H4 (cell line): ENCODE results near the gene HSF2. TPM values are rescaled to one million over a fixed set of nuclear protein-coding genes. Genes with fewer than 3 reads are reported as not detected.

Experiments used
- DNase-seq: peaks from one replicate; pipeline ENCODE4 v3.0.0-alpha.2; 2015; ENCODE audit warnings: low spot score
- total RNA-seq: library from RNA; depleted of rRNA; stranded (reverse); fragments of >200 nt; shearing (Covaris generic); gene quantifications from 2 replicates; pipeline ENCODE4 v1.2.3, GENCODE V29; 2014; rRNA removed

Gene HSF2, protein sequence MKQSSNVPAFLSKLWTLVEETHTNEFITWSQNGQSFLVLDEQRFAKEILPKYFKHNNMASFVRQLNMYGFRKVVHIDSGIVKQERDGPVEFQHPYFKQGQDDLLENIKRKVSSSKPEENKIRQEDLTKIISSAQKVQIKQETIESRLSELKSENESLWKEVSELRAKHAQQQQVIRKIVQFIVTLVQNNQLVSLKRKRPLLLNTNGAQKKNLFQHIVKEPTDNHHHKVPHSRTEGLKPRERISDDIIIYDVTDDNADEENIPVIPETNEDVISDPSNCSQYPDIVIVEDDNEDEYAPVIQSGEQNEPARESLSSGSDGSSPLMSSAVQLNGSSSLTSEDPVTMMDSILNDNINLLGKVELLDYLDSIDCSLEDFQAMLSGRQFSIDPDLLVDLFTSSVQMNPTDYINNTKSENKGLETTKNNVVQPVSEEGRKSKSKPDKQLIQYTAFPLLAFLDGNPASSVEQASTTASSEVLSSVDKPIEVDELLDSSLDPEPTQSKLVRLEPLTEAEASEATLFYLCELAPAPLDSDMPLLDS
- total RNA-seq, result 19.5 and 31.6 TPM in 2 replicates

DNA sequence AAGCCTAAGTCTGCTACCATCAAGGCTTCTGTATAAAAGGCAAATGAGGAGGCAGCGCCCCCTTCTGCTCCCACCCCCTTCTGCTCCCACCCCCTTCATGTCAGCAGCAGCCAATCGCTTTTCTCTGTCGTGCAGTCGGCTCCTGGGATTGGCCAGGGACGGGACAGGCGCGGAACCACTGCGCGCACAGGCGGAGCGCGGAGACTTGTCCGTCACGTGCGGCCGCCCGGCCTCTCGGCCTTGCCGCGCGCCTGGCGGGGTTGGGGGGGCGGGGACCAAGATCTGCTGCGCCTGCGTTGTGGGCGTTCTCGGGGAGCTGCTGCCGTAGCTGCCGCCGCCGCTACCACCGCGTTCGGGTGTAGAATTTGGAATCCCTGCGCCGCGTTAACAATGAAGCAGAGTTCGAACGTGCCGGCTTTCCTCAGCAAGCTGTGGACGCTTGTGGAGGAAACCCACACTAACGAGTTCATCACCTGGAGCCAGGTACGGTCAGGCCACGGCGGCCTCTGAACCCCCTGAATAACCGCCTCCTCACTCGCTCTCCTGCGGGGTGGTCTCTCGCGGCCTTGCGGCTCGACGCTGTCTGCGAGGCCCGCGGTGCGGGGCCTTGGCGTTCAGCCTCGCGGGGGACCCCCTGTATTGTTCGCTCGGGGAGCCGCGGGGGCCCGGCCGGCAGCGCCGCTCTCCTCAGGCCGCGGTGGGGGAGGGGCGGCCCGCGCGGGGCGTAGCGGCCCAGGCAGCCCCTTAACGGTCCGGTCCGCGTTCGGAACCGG, at the start of gene HSF2:
Gene HSF2 (plus strand): TSS at position 305 of the 773 bp plus-strand sequence. CDS start 86 bp downstream, at position 391.
- DNase-seq, result peak; percentile 96

DNA sequence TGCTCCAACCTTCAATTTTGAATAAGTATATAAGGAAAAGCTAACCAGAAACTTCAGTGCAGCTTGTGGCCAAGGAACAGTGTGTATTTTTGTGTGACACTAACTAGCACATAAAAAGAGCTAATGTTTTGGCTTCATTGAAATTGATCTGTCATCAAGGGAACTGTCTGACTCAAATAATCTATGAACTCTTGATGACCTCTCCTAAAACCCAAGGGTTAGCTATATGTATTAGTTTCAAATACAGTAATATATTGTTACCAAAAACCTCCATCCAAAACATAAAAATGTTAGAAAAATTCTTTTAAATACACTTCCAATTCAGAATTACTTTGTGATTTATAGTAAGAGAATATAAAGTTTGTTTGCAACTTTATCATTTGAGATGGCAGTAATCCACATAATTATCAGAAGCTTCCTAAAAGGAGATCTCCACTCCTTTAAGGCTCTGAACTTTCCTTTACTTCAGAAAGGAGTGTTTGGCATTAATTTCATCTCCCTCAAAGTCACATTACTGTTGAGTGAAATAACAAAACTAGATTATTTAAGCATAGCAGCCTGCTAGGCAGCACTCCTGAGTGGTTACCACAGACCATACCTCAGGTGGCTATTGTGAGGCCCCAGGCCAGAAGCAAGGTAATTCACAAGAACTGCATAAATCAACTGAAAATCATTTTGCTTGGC, 46.3 kb upstream of the HSF2 start:
- no peak for DNase-seq

DNA sequence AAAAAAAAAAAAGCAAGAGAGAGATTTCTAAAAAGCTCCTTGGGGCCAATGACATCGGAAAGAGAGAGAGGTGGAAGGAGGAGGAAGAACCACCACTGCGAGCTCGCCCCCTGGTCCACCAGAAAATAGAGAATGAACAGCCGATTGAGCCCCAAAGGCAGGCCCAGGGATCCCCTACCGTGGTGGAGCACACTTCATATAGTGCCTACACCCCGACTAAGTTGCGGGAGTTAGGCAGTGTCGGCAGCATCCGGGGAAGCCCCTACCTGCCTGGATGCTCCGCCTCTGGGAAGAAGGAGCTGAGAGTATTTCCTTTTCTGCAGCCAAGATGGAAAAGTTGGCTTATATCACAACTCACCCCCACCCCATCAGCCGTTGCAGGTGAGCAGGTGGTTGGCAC, 38.6 kb upstream of the HSF2 start:
- no peak for DNase-seq

DNA sequence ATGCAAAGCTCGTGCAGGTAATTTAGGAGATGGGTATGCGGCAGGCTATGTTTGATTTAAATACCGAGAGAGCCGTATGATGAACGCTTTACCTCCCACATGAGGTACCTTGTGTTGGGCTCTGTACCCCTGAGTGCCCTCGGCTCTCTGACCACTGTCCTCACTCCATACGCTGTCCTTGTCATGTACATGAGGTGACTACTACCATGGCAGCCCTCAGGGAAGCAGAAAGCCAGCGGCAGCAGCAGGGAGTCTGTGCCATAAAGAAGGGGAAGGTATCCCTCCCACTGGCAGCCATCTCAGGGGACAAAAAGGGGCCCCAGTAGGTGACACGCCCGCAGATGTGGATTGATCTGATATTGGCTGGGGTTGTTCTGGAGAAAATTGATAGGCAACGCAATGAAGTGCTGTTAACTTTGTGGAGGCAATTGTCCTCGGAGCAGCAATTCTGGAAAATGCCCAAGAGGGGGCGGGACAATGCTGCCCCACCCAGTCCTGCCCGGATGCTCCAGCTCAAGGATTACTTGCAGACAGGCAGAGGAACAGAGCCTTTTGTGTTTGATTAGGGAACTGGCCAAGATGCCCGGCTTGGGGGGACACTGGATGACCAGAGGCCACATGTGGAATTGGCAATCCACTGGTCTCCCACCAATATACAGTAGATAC, 38.0 kb upstream of the HSF2 start:
- DNase-seq, result no peak

DNA sequence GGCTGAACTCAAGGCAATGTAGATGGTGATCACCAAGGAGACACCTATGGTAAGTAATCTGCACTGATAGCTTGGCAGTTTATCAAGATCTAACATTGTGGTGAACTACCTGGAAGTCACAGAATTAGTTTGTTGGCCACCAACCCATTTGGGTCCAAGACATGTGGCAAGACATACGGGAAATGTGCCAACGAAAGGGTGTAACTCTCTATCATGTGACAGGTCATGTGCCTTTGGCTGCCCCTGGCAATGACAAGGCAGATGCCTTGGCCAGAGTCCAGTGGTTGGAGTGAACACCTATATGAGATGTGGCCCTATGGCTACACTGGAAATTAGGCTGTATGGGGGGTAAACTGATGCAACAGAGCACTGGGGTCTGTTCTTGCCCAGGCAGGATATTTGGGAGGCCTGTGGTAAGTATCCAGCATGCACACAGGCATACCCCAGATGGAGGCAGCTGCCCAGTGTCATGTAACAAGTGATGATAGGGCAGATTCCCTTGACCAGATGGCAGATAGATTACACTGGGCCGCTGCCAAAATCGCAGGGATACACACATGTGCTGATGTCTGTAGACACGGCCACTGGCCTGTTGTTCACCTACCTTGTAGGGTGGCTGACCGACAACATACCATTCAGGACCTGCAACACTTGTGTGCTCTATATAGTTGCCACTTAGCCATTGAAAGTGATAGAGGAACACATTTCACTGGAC, 35.5 kb upstream of the HSF2 start:
- DNase-seq, result no peak

DNA sequence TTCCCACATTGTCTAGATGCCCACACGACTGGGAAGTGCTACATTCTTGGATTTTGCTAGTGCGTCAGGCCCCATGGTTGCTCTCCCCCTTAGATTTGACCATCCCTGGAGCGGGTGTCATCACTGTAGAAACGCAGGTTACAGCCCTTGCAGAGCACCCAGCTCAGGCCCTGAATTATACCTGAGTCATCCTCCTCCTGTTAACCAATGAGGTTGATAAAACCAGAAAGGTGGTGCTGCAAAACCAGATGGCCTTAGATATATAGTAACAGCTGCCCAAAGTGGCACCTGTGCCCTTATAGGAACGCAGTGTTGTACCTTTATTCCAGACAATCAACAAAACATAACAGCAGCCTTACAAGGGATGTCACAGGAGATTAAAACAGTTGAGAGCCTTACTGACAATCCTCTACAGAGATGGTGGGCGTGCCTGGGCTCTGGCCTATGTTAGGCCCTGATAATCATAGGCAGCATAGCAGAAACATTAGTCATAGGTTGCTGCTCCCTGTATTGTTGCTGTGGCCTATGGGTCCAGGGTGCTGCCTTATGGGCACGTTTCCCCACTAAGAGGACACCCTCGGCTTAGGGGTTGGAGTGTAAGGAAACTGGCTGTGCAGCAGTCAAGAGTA, 33.6 kb upstream of the HSF2 start:
- no peak for DNase-seq

DNA sequence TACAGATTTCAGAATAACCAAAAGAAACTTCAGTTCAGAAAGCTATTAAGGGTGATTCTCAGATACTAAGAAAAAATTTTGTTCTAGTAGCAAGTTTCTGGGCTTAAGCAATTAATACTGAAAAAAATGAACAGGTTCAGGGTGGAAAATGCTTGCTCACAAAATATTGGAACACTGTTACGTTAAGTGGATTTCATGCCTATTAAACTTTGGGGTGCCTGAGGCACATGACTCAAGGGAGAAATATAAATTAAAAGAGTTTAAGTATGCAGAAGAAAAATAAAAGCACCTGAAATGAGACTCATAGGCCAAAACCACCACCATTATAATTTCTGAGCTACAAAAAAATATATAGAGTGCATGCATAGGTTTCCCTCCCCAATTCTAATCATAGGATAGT, 32.3 kb upstream of the HSF2 start:
- DNase-seq, result no peak

DNA sequence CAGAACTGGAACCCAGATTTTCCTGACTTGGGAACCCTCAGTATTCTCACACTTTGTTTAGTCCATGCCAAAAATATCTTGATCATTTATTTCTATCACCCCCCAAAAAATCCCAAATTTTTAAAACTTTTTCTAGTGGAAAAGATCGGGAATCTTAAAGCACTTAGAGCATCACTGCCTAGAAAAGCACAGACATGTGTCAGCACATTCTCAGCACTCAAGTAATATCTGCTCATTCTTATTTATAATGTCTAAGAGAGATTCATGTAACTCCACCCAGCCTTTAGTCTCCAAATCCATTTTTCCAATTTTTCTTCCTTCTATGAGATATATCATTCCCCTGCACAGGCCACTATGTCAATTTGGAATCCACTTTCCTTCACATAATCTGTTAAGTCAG, 29.9 kb upstream of the HSF2 start:
- DNase-seq, result no peak

DNA sequence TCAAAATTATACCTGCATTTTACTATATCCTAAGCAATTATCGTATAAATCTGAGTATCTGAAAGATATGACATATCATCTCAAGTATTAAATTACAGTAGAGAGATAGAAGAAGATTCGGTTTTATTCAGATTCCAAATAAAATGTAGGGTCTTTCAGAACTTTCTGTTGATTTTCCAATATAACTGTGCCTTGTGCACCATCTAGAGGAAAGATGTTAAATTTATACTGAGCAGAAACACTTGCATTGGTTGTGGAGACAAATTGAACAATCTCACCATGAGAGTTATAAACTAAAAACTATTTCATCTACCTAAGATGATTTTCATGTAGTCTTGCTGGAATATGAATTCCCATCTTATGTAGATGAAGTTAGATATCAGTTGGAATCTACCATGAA, 26.8 kb upstream of the HSF2 start:
- DNase-seq, result no peak

DNA sequence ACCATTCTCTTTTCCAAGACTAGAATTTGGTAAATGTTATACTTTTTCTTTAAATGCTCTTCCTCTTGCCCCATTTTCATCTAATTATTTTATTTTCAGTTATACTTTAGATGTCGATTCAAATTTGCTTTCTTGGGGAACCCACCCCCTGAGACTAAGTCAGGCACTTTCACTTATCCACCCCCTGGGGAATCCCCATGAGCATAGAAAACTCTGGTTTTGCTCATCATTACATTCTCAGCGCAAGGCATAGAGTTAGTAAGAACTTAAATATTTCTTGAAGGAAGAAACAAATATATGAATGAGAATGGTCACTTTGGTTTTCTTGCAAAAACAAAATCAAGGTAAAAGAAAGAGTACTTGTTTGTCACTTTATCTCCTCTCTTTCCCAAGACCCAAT, 25.1 kb upstream of the HSF2 start:
- DNase-seq, result no peak

DNA sequence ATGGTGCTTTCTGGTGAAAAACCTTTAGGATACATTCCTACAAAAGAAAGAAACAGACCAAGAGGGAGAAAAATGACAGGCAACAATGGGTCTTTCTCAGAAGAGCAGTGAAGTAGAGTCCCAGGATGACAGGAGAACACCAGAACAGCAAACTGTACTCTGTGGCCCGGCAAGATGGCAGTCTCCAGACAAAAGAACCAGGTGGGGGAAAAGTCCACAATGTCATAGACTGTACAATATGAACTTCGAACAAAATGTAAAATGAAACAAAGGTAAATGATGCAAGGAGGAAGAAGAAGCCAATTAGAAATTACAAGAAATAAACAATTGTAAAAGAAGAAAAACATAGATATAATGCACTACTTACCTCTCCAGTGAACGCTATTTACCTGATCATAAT, 23.2 kb upstream of the HSF2 start:
- DNase-seq, result no peak

DNA sequence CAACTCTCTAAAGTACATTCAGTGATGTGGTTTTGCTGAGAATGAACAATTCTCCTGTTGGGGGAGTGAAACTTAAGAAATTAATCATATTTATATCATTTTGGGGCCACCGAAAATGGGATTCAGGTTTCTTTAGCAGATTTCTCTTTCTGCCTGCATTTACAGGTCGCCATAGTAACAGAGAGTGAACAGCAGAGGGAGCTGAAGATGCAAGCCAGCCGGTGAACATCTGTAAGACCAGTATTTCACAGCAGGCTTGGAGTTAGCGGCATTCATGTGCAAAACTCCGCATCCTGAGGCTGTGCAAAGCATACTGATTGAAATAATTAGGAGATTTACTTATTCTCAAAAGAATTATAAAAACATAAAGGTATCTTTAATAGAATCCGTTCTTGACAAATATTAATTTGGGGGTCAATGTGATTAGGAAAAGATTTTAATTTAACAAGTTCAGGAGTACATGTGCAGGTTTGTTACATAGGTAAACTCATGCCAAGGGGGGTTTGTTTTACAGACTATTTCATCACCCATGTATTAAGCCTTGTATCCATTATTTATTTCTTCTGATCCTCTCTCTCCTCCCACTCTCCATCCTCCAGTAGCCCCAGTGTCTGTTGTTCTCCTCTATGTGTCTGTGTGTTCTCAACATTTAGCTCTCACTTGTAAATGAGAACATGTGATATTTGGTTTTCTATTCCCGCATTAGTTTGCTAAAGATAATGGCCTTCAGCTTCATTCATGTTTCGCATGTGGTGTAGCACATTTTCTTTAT, 17.8 kb upstream of the HSF2 start:
- peak; percentile 51 for DNase-seq

DNA sequence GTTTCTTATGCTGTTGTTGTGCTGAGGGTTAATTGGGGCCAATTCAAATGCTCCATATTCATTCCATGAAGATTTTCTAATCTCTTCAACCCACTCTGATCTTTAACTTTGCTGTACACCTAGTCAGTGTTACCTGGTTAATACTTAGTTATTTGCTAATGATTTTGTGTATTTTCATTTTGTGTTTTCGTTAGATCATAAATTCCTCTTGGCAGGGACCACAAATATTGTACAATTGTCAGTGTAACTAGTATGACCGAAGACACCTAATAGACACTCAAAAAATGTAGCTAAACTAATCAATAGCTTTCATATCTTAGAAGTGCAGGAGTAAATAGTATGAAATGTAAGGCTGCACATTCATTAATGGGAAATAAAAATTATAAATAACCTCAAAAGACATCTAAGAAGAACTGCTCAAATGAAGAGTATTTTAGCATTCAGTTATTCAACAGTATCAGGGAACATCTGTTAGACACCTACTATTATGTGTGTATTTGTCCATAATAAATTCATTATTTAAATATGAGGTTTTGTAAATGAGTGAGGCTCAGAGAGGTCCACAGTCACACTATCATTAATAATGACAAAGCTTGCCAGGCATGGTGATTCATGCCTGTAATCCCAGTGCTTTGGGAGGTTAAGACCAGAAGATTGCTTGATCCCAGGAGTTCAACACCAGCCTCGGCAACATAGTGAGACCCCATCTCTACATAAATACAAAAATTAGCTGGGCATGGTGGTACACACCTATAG, 13.4 kb upstream of the HSF2 start:
- no peak for DNase-seq

DNA sequence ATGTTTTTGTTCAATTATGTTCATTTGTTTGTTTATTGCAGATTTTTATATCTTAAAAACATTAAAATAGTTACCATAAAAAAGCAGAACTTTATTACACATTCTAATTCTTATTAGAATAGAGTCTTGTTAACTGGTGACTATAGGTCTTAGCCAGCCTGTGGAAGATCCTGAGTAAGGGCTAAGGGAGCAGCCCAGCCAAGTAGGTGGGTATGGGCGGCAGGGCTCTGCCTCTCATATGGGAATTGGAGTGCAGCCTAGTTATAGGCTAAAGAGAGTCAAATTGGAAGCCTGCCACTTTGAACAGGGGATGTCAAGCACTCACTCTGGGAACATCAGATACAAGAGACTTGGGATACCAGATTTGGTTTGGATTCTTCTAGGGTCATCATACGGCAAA, 10.5 kb upstream of the HSF2 start:
- no peak for DNase-seq

DNA sequence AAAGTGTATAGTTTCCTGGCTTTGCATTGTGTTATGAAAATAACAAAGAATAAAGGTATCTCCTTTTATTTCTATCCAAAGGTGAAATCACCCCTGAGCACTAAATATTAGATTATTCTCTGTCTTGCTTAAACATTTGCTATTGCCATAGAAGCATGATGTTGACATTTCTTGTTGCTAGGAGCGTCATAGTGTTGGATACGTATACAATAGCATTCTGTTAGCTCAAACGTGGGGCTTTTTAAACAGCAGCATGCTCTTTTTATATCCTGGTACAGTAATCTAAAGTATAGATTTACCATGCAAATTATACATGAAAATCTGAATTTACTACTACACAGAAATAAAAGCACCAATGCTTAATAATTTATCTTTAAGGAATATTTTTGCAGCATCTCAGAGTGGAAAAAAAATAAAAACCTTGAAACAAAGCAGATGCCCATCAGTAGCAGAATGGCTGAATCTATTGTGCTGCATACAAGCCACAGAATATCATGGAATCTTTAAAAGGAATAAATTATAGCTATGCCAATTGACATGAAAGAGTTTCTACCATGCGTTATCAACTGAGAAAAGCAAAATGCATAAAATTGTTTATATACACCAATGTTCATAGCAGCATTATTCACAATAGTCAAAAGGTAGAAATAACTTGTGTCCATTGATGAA, 9.6 kb upstream of the HSF2 start:
- no peak for DNase-seq

DNA sequence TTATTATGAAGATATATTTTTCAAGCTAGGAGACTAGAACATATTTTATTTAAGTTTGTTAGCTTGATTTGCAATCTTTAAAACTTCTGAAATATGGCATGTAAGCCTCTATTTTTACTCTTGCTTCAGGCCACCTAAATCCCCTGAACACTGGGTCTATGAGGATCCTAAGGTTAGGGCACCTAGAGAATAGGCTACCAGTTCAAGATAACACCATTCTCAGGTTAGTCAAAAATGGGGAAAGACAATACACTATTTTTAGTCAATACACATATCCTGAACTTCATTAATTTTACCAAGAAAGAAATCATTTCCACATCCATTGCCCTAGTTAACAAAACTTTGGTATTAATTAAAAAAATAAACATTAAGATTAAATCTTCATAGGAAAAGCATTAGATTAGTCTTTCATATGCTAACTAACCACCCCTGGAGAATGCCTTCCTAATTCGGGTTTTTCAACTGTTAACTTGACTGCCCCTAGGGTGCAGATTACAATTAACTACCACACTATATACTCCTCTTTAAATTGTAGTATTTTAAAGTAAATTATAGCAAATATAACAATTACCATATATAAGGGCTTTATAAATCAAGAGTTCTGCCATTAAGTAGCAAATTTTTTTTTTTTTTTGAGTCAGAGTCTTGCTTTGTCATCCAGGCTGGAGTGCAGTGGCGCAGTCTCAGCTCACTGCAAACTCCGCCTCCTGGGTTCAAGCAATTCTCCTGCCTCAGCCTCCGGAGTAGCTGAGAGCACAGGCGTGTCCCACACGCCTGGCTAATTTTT, 6.7 kb upstream of the HSF2 start:
- DNase-seq, result no peak

DNA sequence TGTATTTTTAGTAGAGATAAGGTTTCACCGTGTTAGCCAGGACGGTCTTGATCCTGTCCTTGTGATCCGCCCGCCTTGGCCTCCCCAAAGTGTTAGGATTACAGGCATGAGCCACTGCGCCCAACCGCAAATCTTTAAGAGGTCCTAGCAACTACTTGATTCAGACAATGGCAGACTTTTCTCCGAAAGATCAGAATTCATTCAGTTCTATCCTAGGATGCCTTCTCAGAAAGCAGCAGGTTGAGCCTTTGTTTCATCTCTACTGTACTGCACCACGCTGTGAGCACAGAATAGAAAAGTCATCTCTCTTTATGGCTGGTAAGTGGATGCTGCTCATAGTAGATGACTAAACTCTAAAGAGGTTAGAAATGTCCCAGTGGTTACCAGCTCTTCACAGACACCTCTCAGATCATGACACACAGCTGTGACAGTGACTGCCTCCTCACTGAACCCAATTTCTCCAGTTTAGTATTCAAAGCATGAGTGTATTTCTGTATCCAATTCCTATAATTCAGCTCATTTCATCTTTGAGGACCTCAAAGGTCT, 6.0 kb upstream of the HSF2 start:
- DNase-seq, result no peak
